GM13977 (cell line): ENCODE results near the gene TAF4.

Experiments used
- DNase-seq: peaks from one replicate; pipeline ENCODE4 v3.0.0; 2012; ENCODE audit warnings: low spot score
- in situ Hi-C: fragments of 300-500 bp; cut with MboI; formaldehyde crosslinking; loops from one replicate; pipeline ENCODE4 v1.12.0; 2022; ENCODE audit warnings: low sequenced_read_pairs, low pct_unique_long_range_greater_than_20kb, mixed read lengths, inconsistent platforms; ENCODE audit not compliant: unreplicated experiment
- TF ChIP-seq, protein P1 (sequence below): IDR thresholded peaks from 2 replicates; pipeline ENCODE4 v1.5.1; 2012; ENCODE audit warnings: mild to moderate bottlenecking, control low read depth; ENCODE audit not compliant: insufficient read depth; ENCODE audit errors: extremely low read depth, missing control alignments

Gene TAF4

GRCh38 chr20:62042025-62042820 is 23.5 kb downstream of the TAF4 start:
- no peak for DNase-seq
- in situ Hi-C loops: no loop called here
- TF ChIP-seq, protein P1, sequence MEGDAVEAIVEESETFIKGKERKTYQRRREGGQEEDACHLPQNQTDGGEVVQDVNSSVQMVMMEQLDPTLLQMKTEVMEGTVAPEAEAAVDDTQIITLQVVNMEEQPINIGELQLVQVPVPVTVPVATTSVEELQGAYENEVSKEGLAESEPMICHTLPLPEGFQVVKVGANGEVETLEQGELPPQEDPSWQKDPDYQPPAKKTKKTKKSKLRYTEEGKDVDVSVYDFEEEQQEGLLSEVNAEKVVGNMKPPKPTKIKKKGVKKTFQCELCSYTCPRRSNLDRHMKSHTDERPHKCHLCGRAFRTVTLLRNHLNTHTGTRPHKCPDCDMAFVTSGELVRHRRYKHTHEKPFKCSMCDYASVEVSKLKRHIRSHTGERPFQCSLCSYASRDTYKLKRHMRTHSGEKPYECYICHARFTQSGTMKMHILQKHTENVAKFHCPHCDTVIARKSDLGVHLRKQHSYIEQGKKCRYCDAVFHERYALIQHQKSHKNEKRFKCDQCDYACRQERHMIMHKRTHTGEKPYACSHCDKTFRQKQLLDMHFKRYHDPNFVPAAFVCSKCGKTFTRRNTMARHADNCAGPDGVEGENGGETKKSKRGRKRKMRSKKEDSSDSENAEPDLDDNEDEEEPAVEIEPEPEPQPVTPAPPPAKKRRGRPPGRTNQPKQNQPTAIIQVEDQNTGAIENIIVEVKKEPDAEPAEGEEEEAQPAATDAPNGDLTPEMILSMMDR: no peak

DNA sequence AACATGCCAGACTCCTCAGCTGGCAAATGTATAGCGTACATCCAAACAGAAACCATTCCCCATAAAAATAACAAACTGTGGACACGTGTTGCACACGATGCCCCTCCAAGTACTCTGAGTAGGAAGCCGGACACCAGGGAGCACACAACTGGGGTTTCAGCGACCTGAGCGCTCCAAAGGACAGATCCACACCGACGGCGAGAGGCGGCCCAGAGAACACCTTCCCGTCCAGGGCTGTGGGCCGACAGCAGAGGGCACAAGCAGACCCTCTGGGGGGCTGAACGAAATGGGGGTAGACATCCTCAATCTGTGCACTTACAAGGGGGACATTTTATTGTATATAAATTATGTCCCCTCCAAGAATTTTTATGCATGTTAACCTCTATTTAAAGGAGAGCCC is 24.7 kb downstream of the TAF4 start:
- in situ Hi-C loops: no loop called here
- no peak for DNase-seq
- TF ChIP-seq, protein P1: no peak

GRCh38 chr20:62040381-62040922 is 25.2 kb downstream of the TAF4 start:
- in situ Hi-C loops: no loop called here
- no peak for DNase-seq
- TF ChIP-seq, protein P1: no peak

GRCh38 chr20:62039738-62040137 is 25.9 kb downstream of the TAF4 start:
- in situ Hi-C loops: no loop called here
- no peak for DNase-seq
- TF ChIP-seq, protein P1: no peak

DNA sequence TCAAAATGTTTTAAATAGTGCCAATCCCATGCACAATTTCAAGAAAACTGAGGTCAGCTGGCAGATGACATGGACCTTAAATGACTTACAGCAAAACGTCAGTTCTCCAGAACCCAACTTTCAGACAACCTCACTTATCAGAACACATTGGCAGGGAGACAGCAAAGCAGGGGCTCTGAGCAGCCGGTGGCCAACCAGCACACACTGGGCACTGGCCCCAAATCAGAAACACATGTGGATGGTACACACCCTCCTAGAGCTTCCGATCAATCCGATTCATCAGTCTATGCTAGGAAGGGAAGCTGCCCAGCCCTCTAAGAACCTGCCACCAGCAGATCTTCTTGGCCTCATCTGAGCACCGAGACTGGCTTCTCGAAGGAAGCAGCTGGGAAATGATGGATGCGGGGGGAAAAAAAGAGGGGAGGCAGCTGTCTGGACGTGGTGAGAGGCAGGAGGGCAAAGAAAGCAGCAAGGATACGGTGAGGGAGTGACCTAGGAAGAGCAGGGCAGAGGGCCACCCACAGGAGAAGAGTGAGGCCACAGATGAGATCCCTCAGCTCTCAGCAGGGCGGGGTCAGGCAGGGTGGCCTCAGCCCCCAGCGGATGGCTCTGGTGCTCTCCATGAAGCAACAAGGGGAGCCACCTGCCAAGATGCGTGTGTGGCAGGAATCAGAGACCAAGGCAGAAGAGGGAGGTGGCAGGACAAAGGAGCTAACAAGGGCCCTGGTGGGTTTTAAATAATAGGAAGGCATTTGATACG is 32.9 kb downstream of the TAF4 start:
- TF ChIP-seq, protein P1: no peak
- in situ Hi-C loops: no loop called here
- DNase-seq: no peak

DNA sequence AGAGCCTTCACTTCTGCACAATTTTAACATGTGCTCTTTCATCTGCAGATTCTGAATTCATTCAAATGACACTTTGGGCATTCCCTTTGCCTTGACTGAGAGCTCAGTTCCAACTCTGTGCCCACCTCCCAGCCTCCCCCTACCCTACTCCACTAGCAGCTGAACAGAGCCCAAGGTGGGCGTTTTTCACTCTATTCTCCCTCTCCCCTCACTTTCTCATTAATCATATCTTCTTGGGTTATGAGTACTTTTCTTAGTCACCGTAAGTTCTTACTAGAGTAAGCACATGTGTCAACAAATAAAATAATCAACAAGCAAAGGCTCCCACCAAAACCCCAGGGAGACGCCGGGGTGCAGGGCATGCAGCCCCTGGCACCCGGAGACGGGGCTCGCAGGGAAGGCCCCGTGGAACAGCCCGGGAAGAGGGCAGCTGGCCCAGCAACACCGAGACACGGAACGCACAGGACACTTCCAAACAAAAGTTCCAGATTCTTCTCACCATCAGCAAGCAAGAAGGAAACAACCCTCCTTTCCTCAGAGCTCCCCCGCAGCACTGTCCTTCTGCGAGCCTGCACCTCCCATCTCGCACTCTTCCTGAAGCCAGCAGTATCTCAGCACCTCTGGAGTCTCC is 34.1 kb downstream of the TAF4 start:
- peak; percentile 24 for DNase-seq

More for the DNA sequence above, 34.1 kb downstream of the TAF4 start:
- TF ChIP-seq, protein P1: no peak
- in situ Hi-C loops: no loop called here
